GM12873 (cell line): ENCODE results near the gene HMGCLL1.

Source experiments
- TF ChIP-seq, protein P1 (sequence below): IDR thresholded peaks from 2 replicates; pipeline ENCODE4 v1.5.1; 2012; ENCODE audit warnings: low read depth, mild to moderate bottlenecking, moderate library complexity, low read length, control low read depth; ENCODE audit not compliant: insufficient read depth; ENCODE audit errors: missing control alignments

The HMGCLL1 gene

DNA sequence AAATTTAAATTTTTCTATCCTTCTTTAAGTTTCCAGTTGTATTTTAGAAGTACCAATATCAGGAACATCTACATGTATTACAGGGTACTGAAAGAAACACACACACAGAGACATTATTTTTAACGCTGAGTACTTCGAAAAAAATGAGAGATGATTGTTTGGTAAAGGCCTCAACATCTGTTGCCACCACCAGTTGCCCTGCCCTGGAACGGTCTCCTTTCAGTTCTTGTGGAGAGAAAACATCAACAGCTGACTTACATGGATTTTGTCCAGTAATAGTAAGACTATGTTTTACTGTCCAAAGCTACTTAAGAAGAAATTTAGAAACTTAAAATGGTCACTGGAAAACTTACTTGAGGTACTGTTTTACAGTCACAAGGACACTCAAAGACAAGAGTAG, 16.7 kb downstream of the HMGCLL1 start:
- TF ChIP-seq, protein P1, sequence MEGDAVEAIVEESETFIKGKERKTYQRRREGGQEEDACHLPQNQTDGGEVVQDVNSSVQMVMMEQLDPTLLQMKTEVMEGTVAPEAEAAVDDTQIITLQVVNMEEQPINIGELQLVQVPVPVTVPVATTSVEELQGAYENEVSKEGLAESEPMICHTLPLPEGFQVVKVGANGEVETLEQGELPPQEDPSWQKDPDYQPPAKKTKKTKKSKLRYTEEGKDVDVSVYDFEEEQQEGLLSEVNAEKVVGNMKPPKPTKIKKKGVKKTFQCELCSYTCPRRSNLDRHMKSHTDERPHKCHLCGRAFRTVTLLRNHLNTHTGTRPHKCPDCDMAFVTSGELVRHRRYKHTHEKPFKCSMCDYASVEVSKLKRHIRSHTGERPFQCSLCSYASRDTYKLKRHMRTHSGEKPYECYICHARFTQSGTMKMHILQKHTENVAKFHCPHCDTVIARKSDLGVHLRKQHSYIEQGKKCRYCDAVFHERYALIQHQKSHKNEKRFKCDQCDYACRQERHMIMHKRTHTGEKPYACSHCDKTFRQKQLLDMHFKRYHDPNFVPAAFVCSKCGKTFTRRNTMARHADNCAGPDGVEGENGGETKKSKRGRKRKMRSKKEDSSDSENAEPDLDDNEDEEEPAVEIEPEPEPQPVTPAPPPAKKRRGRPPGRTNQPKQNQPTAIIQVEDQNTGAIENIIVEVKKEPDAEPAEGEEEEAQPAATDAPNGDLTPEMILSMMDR: no peak

DNA sequence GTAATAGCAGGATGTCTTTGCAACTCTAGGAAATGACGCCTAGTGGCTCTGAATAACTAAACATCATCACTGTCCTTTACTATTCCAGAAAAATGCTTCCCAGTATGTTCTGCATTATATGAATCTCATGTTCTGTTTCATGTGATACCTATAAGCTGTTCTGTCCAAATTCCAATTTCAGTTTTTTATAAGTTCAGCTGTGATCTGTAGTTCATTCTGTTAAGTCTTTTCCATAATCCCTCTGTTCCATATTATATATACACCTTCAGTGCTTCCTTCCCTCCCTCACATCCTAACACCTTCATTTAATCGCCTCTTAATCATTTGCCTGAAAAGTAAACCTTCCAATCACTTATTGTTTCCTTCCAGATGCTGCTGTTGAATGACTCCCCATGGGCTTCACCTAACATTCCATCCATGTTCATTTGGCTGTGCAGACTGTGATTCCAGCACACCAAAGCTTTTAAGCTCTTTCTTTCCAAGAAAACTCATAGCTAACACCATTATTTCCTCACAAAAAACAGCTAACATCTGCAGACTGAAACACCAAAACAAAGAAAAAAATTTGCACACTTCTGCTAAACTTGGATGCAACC, 18.6 kb downstream of the HMGCLL1 start:
- TF ChIP-seq, protein P1: no peak

DNA sequence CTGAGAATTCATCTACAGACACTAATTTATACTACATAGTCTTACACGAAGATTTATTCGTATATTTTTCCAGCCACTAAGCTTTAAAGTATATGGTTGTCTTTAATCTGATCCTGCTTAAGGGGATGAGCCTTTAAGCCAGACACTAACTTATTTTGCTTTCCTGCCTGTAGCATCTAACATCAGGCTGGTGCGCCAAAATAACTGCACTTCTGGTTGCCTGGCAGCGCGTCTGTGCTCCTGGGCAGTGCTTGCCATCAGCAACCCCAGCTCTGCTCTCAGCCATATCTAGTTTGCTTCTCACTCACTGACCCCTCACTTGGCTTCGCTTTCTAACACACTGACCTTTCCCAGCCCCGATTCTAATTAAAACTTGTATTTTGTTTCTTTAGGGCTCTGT, 21.8 kb downstream of the HMGCLL1 start:
- TF ChIP-seq, protein P1: no peak

DNA sequence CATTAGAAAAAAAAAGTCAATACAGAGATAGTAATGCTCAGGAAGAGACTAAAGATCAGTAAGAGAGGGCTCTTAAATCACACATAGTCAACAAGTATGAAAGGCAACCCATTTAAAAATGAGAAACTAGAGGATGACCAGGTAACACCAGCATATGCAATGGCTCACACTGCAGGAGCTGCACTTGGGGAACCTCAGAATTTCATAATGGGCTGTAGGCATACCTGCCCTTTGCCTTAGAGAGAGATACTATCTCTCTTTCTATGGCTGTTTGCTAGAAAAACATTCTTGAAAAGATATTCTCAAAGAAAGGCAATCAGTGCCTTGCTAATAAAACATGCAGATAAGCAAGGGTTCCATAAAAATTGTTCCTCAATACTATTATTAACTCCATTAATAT, 33.2 kb downstream of the HMGCLL1 start:
- TF ChIP-seq, protein P1: no peak

DNA sequence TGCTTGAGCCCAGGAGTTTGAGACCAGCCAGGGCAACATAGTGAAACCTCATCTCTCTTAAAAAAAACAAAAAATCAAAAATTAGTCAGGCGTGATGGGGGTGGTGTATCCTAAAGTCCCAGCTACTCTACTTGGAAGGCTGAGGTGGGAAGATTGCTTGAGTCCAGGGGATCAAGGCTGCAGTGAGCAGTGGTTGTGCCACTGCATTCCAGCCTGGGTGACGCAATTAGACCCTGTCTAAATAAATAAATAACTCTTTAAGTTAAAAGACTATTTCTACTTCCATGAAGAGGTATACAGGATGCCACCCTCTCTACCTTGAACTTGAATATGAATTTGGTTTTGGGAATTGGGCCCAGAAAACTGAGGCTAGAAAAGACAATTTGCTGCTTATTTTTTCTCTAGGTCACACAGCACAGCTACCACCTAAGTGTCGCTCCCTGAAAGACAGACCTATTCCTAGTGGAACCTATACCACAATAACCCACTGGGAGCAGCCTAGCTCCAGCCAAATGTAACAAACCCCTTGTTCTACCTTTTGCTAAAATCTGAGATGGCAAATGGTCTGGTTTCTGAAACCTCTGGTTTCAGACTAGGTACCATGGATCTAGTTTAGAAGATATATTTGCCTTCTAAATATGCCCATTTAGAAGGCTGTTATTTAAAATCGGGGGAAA, 35.2 kb downstream of the HMGCLL1 start:
- TF ChIP-seq, protein P1: no peak

DNA sequence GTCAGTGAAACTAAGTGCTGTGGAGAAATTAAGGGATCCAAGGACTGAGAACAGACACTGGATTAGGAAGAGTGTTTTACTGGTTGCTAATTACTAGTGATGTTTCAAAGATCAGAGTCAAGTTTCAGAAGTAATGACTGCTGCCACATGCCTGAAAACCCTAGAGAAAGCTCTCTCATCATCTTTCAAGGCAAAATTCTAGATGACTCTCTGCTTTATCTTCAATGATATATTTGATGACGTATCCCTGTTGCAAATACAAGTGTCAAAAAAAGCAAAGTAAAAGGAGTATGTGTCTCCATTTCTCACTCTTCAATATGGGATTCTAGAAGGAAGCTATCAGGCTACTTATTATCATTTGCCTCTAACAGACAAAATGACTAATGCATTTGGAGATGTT, 38.0 kb downstream of the HMGCLL1 start:
- TF ChIP-seq, protein P1: no peak

DNA sequence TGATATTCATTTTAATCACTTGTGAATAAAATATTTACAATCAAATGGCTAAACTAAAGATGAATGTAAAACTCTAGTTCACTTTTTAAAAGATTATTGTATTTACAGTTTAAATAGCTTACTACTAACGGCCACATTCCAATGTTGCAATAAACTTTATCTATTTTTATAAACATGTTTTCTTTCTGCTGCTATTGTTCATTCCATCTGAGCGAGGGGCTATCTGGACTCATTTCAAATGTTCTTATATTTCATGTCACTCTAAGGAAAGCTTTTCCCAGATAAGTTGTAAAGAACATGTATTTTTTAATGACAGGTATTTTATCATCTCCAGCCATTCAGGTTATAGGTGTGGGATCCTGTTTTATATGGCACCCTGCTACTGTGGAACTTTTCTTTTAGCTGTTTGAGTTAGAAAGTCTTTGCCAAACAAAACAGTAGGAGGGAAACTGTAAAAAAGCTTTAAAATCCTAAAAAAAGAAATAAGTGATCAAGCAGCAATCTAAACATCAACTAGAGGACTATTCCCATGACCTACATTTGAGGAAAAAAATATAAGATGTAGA, 42.5 kb downstream of the HMGCLL1 start:
- TF ChIP-seq, protein P1: no peak
